Trophoblast cell (in vitro differentiated cells and primary cell): ENCODE data around the gene ZNF726.
"Not testable (repeated sequence)": the region's sequence is repeated elsewhere in the genome, so short reads cannot be mapped to it uniquely, and the experiment has no call there.

Source experiments
- DNase-seq, 2 donors: peaks; one replicate each; pipeline ENCODE4 v3.0.0-alpha.2; 2016
- H2AFZ ChIP-seq: 2 replicates; pipeline ENCODE4 v1.6.1; 2013; ENCODE audit warnings: low read length, moderate library complexity, mild to moderate bottlenecking; ENCODE audit not compliant: insufficient read depth, poor library complexity
- H2AK5ac ChIP-seq: 2 replicates; pipeline ENCODE4 v1.6.1; 2013; ENCODE audit warnings: mild to moderate bottlenecking, low read length
- H2BK120ac ChIP-seq: 2 replicates; pipeline ENCODE4 v1.6.1; 2013; ENCODE audit warnings: low read length, mild to moderate bottlenecking, moderate library complexity; ENCODE audit not compliant: insufficient read depth, poor library complexity
- H2BK12ac ChIP-seq: 2 replicates; pipeline ENCODE4 v1.6.1; 2013; ENCODE audit warnings: mild to moderate bottlenecking, low read length, moderate library complexity
- H2BK5ac ChIP-seq: 2 replicates; pipeline ENCODE4 v1.6.1; 2013; ENCODE audit warnings: low read length, low read depth, moderate library complexity, mild to moderate bottlenecking; ENCODE audit not compliant: poor library complexity
- H3K14ac ChIP-seq: 2 replicates; pipeline ENCODE4 v1.6.1; 2013; ENCODE audit warnings: mild to moderate bottlenecking, low read length
- H3K18ac ChIP-seq: 2 replicates; pipeline ENCODE4 v1.6.1; 2013; ENCODE audit warnings: mild to moderate bottlenecking, low read length
- H3K23ac ChIP-seq: 2 replicates; pipeline ENCODE4 v1.6.1; 2013; ENCODE audit warnings: low read length
- H3K27ac ChIP-seq: 2 replicates; pipeline ENCODE4 v1.5.1; 2013; ENCODE audit warnings: low read depth, mild to moderate bottlenecking, inconsistent platforms, low read length, moderate library complexity
- H3K27me3 ChIP-seq: 2 replicates; pipeline ENCODE4 v1.6.1; 2013; ENCODE audit warnings: inconsistent platforms, mild to moderate bottlenecking, low read length, moderate library complexity; ENCODE audit not compliant: insufficient read depth
- H3K36me3 ChIP-seq, 2 experiments: 1 replicate in 1 of 2; 2 replicates in 1 of 2; pipeline ENCODE4 v1.6.1; 2013; ENCODE audit warnings: low read length in 2 of 2, mild to moderate bottlenecking in 2 of 2, moderate library complexity in 1 of 2; ENCODE audit not compliant: insufficient read depth in 2 of 2, control insufficient read depth in 1 of 2
- H3K4ac ChIP-seq: 2 replicates; pipeline ENCODE4 v1.6.1; 2013; ENCODE audit warnings: low read depth, mild to moderate bottlenecking, low read length, moderate library complexity
- H3K4me1 ChIP-seq, 2 experiments: 1 replicate in 1 of 2; 2 replicates in 1 of 2; pipeline ENCODE4 v1.6.1; 2013; ENCODE audit warnings: low read length in 2 of 2, mild to moderate bottlenecking in 2 of 2, moderate library complexity in 1 of 2; ENCODE audit not compliant: insufficient read depth in 2 of 2, control insufficient read depth in 1 of 2
- H3K4me2 ChIP-seq: 2 replicates; pipeline ENCODE4 v1.6.1; 2013; ENCODE audit warnings: inconsistent platforms, mild to moderate bottlenecking, low read length, moderate library complexity
- H3K4me3 ChIP-seq: 2 replicates; pipeline ENCODE4 v1.5.1; 2013; ENCODE audit warnings: mild to moderate bottlenecking, low read depth, low read length, inconsistent platforms
- H3K79me1 ChIP-seq: one replicate; pipeline ENCODE4 v1.6.1; 2013; ENCODE audit warnings: low read length
- H3K79me2 ChIP-seq: 2 replicates; pipeline ENCODE4 v1.6.1; 2013; ENCODE audit warnings: low read length, mild to moderate bottlenecking; ENCODE audit not compliant: control insufficient read depth, insufficient read depth, poor library complexity
- H3K9ac ChIP-seq: 2 replicates; pipeline ENCODE4 v1.6.1; 2013; ENCODE audit warnings: mild to moderate bottlenecking, low read length
- H3K9me3 ChIP-seq: 2 replicates; pipeline ENCODE4 v1.6.1; 2013; ENCODE audit warnings: low read depth, mild to moderate bottlenecking, control low read depth, inconsistent platforms, low read length; ENCODE audit not compliant: insufficient read depth
- H4K12ac ChIP-seq: 2 replicates; pipeline ENCODE4 v1.6.1; 2013; ENCODE audit warnings: low read depth, mild to moderate bottlenecking, low read length, moderate library complexity
- H4K8ac ChIP-seq: 2 replicates; pipeline ENCODE4 v1.6.1; 2013; ENCODE audit warnings: low read depth, mild to moderate bottlenecking, low read length, moderate library complexity
- H4K91ac ChIP-seq: one replicate; pipeline ENCODE4 v1.6.1; 2013; ENCODE audit warnings: low read depth, mild to moderate bottlenecking, low read length, moderate library complexity
- WGBS: extraction: QIAGEN DNeasy Blood & Tissue Kit; methylation state at CpG from one replicate; pipeline ENCODE4 v1.1.7; 2013; ENCODE audit warnings: missing lambda C conversion rate; ENCODE audit not compliant: insufficient read length, insufficient coverage; ENCODE audit errors: extremely low coverage; 5-methylcytosine and 5-hydroxymethylcytosine counted together

Gene ZNF726

DNA sequence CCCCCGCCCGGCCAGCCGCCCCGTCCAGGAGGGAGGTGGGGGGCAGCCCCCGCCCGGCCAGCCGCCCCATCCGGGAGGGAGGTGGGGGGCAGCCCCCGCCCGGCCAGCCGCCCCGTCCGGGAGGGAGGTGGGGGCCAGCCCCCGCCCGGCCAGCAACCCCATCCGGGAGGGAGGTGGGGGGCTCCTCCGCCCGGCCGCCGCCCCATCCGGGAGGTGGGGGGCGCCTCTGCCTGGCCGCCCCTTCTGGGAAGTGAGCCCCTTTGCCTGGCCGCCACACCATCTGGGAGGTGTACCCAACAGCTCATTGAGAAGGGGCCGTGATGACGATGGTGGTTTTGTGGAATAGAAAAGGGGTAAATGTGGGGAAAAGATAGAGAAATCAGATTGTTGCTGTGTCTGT, 49.6 kb downstream of the ZNF726 start:
- not testable (repeated sequence) for H3K4me2 ChIP-seq, H3K18ac ChIP-seq, H3K23ac ChIP-seq, H3K27me3 ChIP-seq, H2AK5ac ChIP-seq, H3K27ac ChIP-seq, DNase-seq, H3K14ac ChIP-seq, H4K91ac ChIP-seq, H4K8ac ChIP-seq, H4K12ac ChIP-seq, H2AFZ ChIP-seq, H3K4ac ChIP-seq, H2BK120ac ChIP-seq, H3K9ac ChIP-seq, H3K79me1 ChIP-seq, H3K4me3 ChIP-seq, H3K79me2 ChIP-seq, H2BK5ac ChIP-seq, H3K36me3 ChIP-seq, H3K4me1 ChIP-seq, H3K9me3 ChIP-seq, H2BK12ac ChIP-seq
- WGBS = no CpG with 5 or more reads among the region's 26 CpGs

- Histone ChIP-seq H3K9me3 (peaks cover 24% of the 10 kb centered on the region), H3K4me1 (no peaks in the 10 kb centered on the region), H2BK12ac (no peak overlapping the region), H4K8ac (no peak overlapping the region), H3K36me3 (no peaks in the 10 kb centered on the region), H3K4me2 (no peak overlapping the region), H3K4me3 (no peak overlapping the region), H3K9ac (no peak overlapping the region), H3K27ac (no peak overlapping the region), H2BK120ac (no peak overlapping the region), H4K12ac (no peak overlapping the region), H3K23ac (no peak overlapping the region), H3K4ac (no peak overlapping the region), H3K18ac (no peak overlapping the region), H2AFZ (no peak overlapping the region), H3K79me1 (no peaks in the 10 kb centered on the region), H3K79me2 (no peaks in the 10 kb centered on the region), H3K14ac (no peak overlapping the region), H4K91ac (no peak overlapping the region), H2AK5ac (no peak overlapping the region), H2BK5ac (no peak overlapping the region), H3K27me3 (no peaks in the 10 kb centered on the region)
- no CpG with 5 or more reads among the region's 2 CpGs for WGBS
- no peak for DNase-seq
Observed at GRCh38 chr19:23969630-23970029, 54.9 kb downstream of the ZNF726 start.

DNA sequence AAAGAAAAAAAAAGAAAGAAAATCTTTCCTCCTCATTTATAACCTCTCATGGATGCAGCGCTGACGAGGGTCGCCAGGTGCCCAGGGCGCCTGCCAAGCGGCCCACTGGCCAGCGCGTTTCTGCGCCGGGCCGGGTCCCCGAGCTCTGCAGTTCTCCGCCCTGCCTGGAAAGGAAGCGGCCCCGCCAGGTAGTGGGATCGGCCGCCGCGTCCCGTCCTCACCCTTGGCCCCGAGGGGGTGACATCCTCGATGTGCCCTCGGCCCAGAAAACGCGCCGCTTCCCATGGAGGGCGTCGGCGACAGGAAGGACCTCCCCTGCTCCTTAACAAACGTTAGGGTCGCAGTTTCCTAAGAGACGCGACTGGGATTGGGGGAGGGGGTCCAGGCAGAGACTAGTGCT, 56.9 kb downstream of the ZNF726 start:
- H3K14ac ChIP-seq = no peak overlapping the region
- H2BK120ac ChIP-seq = no peak overlapping the region
- no peak overlapping the region for H2AK5ac ChIP-seq
- no peak overlapping the region for H4K91ac ChIP-seq
- H3K79me1 ChIP-seq = no peaks in the 10 kb centered on the region
- H4K8ac ChIP-seq = no peak overlapping the region
- no peak overlapping the region for H3K27ac ChIP-seq
- H3K36me3 ChIP-seq = no peaks in the 10 kb centered on the region
- H3K18ac ChIP-seq = no peak overlapping the region
- no peak overlapping the region for H2BK5ac ChIP-seq
- H3K79me2 ChIP-seq = no peaks in the 10 kb centered on the region
- no peak overlapping the region for H3K4me3 ChIP-seq
- no peaks in the 10 kb centered on the region for H3K27me3 ChIP-seq
- no CpG with 5 or more reads among the region's 32 CpGs for WGBS
- H3K4ac ChIP-seq = no peak overlapping the region
- peaks cover 24% of the 10 kb centered on the region for H3K9me3 ChIP-seq
- no peak for DNase-seq
- no peak overlapping the region for H2AFZ ChIP-seq
- H2BK12ac ChIP-seq = no peak overlapping the region
- no peaks in the 10 kb centered on the region for H3K4me1 ChIP-seq
- H3K9ac ChIP-seq = no peak overlapping the region
- H3K23ac ChIP-seq = no peak overlapping the region
- H3K4me2 ChIP-seq = no peak overlapping the region
- H4K12ac ChIP-seq = no peak overlapping the region

DNA sequence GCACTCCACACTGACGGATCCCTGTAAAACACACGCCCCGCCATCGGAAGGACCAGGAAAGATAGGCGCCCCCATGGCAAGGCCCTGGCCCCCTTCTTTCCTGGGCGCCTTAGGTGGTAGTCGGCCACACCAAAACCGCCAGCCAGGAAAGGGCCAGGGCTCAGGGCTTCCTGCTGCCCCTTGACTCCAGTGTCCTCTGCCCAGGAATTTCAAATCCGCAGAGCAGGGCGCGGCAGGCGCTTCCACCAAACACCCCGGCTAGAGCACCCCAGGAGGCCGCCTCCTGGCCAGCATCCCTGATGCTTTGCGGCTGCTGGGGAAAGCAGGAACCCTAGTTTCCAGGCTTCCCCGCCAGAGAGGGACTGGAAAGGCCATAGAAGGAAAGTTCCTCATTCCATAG, 57.5 kb downstream of the ZNF726 start:
- Histone ChIP-seq H4K8ac (no peak overlapping the region), H3K79me2 (no peaks in the 10 kb centered on the region), H3K9ac (no peak overlapping the region), H3K27ac (no peak overlapping the region), H3K4me1 (no peaks in the 10 kb centered on the region), H2BK120ac (no peak overlapping the region), H4K91ac (no peak overlapping the region), H3K79me1 (no peaks in the 10 kb centered on the region), H3K9me3 (peaks cover 21% of the 10 kb centered on the region), H3K4ac (no peak overlapping the region), H3K4me2 (no peak overlapping the region), H3K36me3 (no peaks in the 10 kb centered on the region), H3K14ac (no peak overlapping the region), H2AK5ac (no peak overlapping the region), H3K18ac (no peak overlapping the region), H3K27me3 (no peaks in the 10 kb centered on the region), H2BK12ac (no peak overlapping the region), H2AFZ (no peak overlapping the region), H2BK5ac (no peak overlapping the region), H3K23ac (no peak overlapping the region), H3K4me3 (no peak overlapping the region), H4K12ac (no peak overlapping the region)
- WGBS = no CpG with 5 or more reads among the region's 16 CpGs
- DNase-seq = no peak
